Fibroblast of mammary gland (primary cell): Measurements from ENCODE around the gene TMEM184C.

Experiments used
- DNase-seq: peaks from one replicate; pipeline ENCODE4 v3.0.0-alpha.2; 2010; ENCODE audit warnings: low read depth
- H3K4me3 ChIP-seq: 2 replicates; pipeline ENCODE4 v1.5.1; 2011; ENCODE audit warnings: low read depth, mild to moderate bottlenecking, low read length, moderate library complexity; ENCODE audit not compliant: control insufficient read depth
- TF ChIP-seq, protein P1 (sequence below): conservative IDR thresholded peaks from 2 replicates; pipeline ENCODE4 v1.5.1; 2011; ENCODE audit warnings: low read depth, low read length, inconsistent platforms; ENCODE audit not compliant: control insufficient read depth, insufficient read depth

The TMEM184C gene

DNA sequence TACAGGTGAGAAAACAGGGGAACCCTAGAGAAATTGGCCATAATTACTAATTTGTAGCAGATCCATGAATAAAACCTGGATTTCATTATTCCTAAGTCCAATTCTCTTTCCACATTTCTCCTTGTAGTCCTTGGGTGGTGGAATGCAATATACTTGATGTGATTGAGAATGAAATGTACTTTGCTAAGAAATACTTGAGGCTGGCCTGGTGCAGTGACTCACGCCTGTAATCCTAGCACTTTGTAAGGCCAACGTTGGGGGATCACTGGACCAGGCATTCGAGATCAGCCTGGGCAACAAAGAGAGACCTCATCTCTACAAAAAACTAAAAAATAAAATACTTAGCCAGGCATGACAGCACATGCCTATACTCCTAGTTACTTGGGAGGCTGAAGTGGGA lies 15.9 kb downstream of the TMEM184C start:
- H3K4me3 ChIP-seq: no peak overlapping the region
- TF ChIP-seq, protein P1, sequence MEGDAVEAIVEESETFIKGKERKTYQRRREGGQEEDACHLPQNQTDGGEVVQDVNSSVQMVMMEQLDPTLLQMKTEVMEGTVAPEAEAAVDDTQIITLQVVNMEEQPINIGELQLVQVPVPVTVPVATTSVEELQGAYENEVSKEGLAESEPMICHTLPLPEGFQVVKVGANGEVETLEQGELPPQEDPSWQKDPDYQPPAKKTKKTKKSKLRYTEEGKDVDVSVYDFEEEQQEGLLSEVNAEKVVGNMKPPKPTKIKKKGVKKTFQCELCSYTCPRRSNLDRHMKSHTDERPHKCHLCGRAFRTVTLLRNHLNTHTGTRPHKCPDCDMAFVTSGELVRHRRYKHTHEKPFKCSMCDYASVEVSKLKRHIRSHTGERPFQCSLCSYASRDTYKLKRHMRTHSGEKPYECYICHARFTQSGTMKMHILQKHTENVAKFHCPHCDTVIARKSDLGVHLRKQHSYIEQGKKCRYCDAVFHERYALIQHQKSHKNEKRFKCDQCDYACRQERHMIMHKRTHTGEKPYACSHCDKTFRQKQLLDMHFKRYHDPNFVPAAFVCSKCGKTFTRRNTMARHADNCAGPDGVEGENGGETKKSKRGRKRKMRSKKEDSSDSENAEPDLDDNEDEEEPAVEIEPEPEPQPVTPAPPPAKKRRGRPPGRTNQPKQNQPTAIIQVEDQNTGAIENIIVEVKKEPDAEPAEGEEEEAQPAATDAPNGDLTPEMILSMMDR: no peak
- DNase-seq: peak; percentile 75

DNA sequence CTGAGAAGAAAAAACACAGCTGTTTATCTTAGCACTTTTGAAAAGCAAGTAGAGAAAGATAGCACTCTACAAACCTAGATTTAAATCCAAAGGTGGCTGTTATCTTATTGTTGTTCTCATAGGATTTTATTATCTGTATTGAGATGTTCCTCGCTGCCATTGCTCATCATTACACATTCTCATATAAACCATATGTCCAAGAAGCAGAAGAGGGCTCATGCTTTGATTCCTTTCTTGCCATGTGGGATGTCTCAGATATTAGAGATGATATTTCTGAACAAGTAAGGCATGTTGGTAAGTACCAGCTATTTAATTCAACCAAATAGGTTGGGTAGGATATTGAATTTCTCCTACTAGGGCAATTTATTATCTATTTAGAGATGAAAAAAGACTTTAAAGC lies 16.4 kb downstream of the TMEM184C start:
- TF ChIP-seq, protein P1: no peak
- no peak overlapping the region for H3K4me3 ChIP-seq

DNA sequence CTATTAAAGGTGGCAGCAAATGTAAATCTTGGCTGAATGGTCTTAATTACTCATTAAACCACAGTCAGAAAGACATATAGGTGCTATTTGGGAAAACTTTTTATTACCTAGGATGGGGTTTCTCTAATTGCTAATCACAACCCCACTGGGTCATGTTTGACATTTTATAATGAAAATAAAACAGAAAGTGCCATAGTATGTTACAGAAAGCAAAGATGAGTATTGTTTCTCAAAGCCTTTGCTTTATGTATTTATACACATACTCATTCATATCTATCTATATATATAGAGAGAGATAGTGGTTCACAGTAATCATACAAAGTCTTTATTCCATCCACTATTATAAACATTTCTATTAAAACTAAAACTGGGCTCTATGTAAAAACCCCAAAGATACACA lies 18.2 kb downstream of the TMEM184C start:
- H3K4me3 ChIP-seq: no peak overlapping the region
- TF ChIP-seq, protein P1: no peak
- DNase-seq: no peak

More for the DNA sequence above, 16.4 kb downstream of the TMEM184C start:
- peak; percentile 23 for DNase-seq

GRCh38 chr4:147638365-147638764 lies 21.2 kb downstream of the TMEM184C start:
- H3K4me3 ChIP-seq: no peak overlapping the region
- TF ChIP-seq, protein P1: no peak
- no peak for DNase-seq

DNA sequence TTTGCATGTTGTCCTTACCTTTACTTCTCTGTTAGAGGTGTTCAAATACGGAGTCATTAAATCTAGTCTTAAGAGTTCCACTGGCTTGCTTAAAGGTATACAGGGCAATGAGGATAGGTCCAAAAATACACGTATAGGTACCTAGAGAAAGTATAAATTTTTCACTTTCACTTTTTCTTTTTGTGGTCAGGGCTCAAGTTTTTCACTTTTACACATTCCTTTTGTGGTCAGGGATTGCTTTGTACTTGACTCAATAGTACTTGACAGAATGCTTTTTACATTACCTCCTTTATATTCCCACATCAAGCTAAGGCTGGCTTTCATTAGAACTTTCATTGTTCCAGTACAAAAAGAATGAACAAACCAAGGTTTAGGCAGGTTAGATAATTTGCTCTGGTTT lies 21.7 kb downstream of the TMEM184C start:
- peak; percentile 31 for DNase-seq
- TF ChIP-seq, protein P1: no peak

DNA sequence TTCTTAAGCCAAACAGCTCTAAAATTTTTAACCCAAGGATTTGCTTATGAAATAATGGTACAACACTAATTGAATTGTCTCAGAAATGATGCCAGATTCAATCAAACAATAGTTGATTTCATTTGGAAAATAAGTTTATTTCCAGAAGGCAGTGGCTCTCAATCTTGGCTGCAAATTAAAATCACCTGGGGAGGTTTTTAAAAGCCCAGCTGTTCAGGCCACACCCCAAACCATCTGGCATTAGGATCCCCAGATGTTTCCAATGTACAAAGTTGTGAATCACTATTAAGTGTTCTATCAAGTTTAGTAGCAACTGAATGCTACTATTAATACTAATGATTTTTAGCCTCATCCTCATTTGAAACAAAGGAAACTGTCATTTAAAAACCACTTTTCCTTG lies 22.2 kb downstream of the TMEM184C start:
- TF ChIP-seq, protein P1: no peak
- peak; percentile 76 for DNase-seq

More for the DNA sequence above, 21.7 kb downstream of the TMEM184C start:
- no peak overlapping the region for H3K4me3 ChIP-seq

DNA sequence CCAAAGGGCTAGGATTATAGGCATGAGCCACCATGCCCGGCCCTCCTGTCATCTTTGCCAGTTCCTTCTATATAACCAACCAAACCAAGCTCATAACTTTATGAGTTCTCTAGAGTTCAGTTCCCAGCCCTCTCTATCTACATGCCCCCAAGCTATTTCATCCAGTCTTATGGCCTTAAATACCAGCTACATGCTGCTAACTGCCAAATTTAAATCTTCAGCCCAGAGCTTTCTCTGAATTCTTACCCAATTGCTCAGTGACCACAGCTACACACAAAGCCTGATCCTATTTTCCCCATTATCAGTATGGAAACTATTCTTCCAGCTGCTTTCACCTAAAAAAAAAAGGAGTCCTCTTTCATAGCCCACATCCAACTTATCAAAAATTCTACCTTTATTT lies 23.1 kb downstream of the TMEM184C start:
- peak; percentile 13 for DNase-seq
- TF ChIP-seq, protein P1: no peak
- no peak overlapping the region for H3K4me3 ChIP-seq

More for the DNA sequence above, 22.2 kb downstream of the TMEM184C start:
- H3K4me3 ChIP-seq: no peak overlapping the region
